RWPE2 (cell line): ENCODE results near the gene KCNK7.

Experiments used
- ATAC-seq: fragments of 200-7000 bp; cut with Tn5 transposase; 3 replicates; pipeline ENCODE4 v1.9.1; 2021; ENCODE audit warnings: low read depth
- DNase-seq: peaks from one replicate; pipeline ENCODE4 v3.0.0-alpha.2; 2020; ENCODE audit warnings: low spot score
- H3K27ac ChIP-seq: fragments of 450-650 bp; 2 replicates; pipeline ENCODE4 v1.5.1; 2017; ENCODE audit warnings: mild to moderate bottlenecking; ENCODE audit not compliant: poor library complexity, severe bottlenecking
- H3K27me3 ChIP-seq: fragments of 250-450 bp; sonication (Bioruptor Pico); 2 replicates; pipeline ENCODE4 v1.5.1; 2021; ENCODE audit warnings: mild to moderate bottlenecking, moderate library complexity; ENCODE audit not compliant: insufficient read depth, poor library complexity, severe bottlenecking
- H3K36me3 ChIP-seq: fragments of 250-450 bp; sonication (Bioruptor Pico); 2 replicates; pipeline ENCODE4 v1.5.1; 2020; ENCODE audit warnings: low read depth, mild to moderate bottlenecking, moderate library complexity
- H3K4me1 ChIP-seq: fragments of 250-450 bp; sonication (Bioruptor Pico); 2 replicates; pipeline ENCODE4 v1.5.1; 2021; ENCODE audit warnings: mild to moderate bottlenecking, moderate library complexity; ENCODE audit not compliant: insufficient read depth, poor library complexity, severe bottlenecking
- H3K4me3 ChIP-seq: fragments of 250-450 bp; sonication (Bioruptor Pico); 2 replicates; pipeline ENCODE4 v1.5.1; 2021; ENCODE audit warnings: mild to moderate bottlenecking, moderate library complexity; ENCODE audit not compliant: severe bottlenecking
- H3K9me3 ChIP-seq: fragments of 250-450 bp; sonication (Bioruptor Pico); 2 replicates; pipeline ENCODE4 v1.5.1; 2021; ENCODE audit warnings: mild to moderate bottlenecking, moderate library complexity; ENCODE audit not compliant: severe bottlenecking
- TF ChIP-seq, protein P1 (sequence below): fragments of 450-650 bp; IDR thresholded peaks from one replicate; pipeline ENCODE4 v1.5.1; 2017; ENCODE audit warnings: mild to moderate bottlenecking, moderate library complexity; ENCODE audit not compliant: poor library complexity, severe bottlenecking

The KCNK7 gene

GRCh38 chr11:65622011-65622410, 26.4 kb upstream of the KCNK7 start:
- ATAC-seq (no peak), DNase-seq (no peak)
- TF ChIP-seq, protein P1, sequence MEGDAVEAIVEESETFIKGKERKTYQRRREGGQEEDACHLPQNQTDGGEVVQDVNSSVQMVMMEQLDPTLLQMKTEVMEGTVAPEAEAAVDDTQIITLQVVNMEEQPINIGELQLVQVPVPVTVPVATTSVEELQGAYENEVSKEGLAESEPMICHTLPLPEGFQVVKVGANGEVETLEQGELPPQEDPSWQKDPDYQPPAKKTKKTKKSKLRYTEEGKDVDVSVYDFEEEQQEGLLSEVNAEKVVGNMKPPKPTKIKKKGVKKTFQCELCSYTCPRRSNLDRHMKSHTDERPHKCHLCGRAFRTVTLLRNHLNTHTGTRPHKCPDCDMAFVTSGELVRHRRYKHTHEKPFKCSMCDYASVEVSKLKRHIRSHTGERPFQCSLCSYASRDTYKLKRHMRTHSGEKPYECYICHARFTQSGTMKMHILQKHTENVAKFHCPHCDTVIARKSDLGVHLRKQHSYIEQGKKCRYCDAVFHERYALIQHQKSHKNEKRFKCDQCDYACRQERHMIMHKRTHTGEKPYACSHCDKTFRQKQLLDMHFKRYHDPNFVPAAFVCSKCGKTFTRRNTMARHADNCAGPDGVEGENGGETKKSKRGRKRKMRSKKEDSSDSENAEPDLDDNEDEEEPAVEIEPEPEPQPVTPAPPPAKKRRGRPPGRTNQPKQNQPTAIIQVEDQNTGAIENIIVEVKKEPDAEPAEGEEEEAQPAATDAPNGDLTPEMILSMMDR = no peak
- H3K4me3 ChIP-seq = no peak overlapping the region
- no peaks in the 10 kb centered on the region for H3K9me3 ChIP-seq
- no peak overlapping the region for H3K27ac ChIP-seq
- H3K27me3 ChIP-seq = no peaks in the 10 kb centered on the region
- H3K36me3 ChIP-seq = peaks cover 74% of the 10 kb centered on the region
- no peaks in the 10 kb centered on the region for H3K4me1 ChIP-seq

- Histone ChIP-seq H3K27ac (no peak overlapping the region), H3K9me3 (no peaks in the 10 kb centered on the region), H3K4me1 (no peaks in the 10 kb centered on the region), H3K4me3 (no peak overlapping the region), H3K27me3 (no peaks in the 10 kb centered on the region), H3K36me3 (peaks cover 68% of the 10 kb centered on the region)
- no peak for DNase-seq
- no peak for ATAC-seq
- TF ChIP-seq, protein P1 = no peak
Observed at GRCh38 chr11:65621460-65621859, 25.9 kb upstream of the KCNK7 start.

- TF ChIP-seq, protein P1 = no peak
- Histone ChIP-seq H3K9me3 (no peaks in the 10 kb centered on the region), H3K27me3 (no peaks in the 10 kb centered on the region), H3K4me1 (no peaks in the 10 kb centered on the region), H3K36me3 (peaks cover 61% of the 10 kb centered on the region), H3K27ac (no peak overlapping the region), H3K4me3 (no peak overlapping the region)
- DNase-seq = no peak
- no peak for ATAC-seq
Observed at GRCh38 chr11:65620666-65621065, 25.1 kb upstream of the KCNK7 start.

DNA sequence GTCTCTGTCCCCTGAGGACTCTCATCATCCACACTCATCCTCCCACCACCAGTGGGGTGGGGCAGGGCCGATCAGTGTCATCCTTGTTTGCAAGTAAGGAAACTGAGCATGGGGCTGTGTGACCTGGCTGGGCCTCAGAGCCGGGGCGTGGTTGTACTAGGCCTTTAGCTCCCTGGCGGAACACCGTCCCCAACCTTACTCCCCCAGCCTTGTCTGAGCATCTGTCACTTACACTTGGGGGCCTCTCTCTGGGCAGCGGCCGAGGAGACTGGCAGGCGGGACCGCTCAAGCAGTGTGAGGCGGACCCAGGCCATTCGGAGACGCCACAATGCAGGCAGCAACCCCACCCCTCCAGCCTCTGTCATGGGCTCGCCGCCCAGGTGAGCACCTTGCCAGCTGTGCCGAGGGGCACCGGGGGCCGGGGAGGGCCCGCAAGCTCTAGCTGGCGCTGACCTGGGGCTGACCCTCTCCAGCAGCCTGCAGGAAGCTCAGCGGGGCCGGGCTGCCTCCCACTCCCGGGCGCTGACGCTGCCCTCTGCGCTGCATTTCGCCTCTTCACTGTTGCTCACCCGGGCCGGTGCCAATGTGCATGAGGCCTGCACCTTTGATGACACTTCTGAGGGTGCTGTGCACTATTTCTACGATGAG, 23.8 kb upstream of the KCNK7 start:
- DNase-seq (no peak), ATAC-seq (no peak)
- H3K9me3 ChIP-seq = no peaks in the 10 kb centered on the region
- TF ChIP-seq, protein P1 = no peak
- H3K4me1 ChIP-seq = no peaks in the 10 kb centered on the region
- H3K4me3 ChIP-seq = no peak overlapping the region
- H3K36me3 ChIP-seq = peaks cover 54% of the 10 kb centered on the region
- no peak overlapping the region for H3K27ac ChIP-seq
- H3K27me3 ChIP-seq = no peaks in the 10 kb centered on the region

- Histone ChIP-seq H3K9me3 (no peaks in the 10 kb centered on the region), H3K36me3 (peaks cover 51% of the 10 kb centered on the region), H3K27ac (no peak overlapping the region), H3K27me3 (no peaks in the 10 kb centered on the region), H3K4me3 (no peak overlapping the region), H3K4me1 (no peaks in the 10 kb centered on the region)
- ATAC-seq = no peak
- no peak for DNase-seq
- TF ChIP-seq, protein P1 = no peak
Observed at GRCh38 chr11:65618763-65619162, 23.2 kb upstream of the KCNK7 start.
